GM12872 (cell line): Measurements from ENCODE around the gene ZNF319.

Experiments
- TF ChIP-seq, protein P1 (sequence below): IDR thresholded peaks from 3 replicates; pipeline ENCODE4 v1.5.1; 2011; ENCODE audit warnings: low read depth, mild to moderate bottlenecking, low read length, moderate library complexity; ENCODE audit not compliant: insufficient read depth

The ZNF319 gene

DNA sequence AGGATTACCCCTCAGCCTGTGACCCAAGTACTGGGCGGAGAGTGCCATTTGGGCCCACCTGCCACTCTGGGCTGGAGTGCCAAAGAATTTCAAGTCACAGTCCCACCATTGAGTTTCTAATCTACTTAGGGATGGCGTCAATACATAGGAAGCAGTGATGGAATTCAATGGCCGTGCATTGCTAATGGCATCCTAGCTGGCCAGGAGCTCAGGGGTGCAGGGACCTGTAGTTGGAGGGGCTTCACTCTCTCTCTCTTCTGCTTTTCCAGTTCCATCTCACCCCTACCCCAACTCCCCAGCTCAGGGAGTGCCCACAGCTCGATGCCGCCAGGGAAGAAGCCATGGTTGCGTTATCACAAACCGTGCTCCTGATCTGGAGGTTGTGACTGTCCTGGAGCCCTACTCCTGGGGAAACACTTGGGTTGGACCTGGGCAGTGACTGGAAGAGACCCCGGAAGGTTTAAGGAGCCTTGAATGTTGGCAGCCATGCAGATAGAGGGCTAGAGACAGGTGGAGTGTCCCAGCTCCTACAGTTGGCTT lies 27.5 kb upstream of the ZNF319 start:
- TF ChIP-seq, protein P1, sequence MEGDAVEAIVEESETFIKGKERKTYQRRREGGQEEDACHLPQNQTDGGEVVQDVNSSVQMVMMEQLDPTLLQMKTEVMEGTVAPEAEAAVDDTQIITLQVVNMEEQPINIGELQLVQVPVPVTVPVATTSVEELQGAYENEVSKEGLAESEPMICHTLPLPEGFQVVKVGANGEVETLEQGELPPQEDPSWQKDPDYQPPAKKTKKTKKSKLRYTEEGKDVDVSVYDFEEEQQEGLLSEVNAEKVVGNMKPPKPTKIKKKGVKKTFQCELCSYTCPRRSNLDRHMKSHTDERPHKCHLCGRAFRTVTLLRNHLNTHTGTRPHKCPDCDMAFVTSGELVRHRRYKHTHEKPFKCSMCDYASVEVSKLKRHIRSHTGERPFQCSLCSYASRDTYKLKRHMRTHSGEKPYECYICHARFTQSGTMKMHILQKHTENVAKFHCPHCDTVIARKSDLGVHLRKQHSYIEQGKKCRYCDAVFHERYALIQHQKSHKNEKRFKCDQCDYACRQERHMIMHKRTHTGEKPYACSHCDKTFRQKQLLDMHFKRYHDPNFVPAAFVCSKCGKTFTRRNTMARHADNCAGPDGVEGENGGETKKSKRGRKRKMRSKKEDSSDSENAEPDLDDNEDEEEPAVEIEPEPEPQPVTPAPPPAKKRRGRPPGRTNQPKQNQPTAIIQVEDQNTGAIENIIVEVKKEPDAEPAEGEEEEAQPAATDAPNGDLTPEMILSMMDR, result no peak

DNA sequence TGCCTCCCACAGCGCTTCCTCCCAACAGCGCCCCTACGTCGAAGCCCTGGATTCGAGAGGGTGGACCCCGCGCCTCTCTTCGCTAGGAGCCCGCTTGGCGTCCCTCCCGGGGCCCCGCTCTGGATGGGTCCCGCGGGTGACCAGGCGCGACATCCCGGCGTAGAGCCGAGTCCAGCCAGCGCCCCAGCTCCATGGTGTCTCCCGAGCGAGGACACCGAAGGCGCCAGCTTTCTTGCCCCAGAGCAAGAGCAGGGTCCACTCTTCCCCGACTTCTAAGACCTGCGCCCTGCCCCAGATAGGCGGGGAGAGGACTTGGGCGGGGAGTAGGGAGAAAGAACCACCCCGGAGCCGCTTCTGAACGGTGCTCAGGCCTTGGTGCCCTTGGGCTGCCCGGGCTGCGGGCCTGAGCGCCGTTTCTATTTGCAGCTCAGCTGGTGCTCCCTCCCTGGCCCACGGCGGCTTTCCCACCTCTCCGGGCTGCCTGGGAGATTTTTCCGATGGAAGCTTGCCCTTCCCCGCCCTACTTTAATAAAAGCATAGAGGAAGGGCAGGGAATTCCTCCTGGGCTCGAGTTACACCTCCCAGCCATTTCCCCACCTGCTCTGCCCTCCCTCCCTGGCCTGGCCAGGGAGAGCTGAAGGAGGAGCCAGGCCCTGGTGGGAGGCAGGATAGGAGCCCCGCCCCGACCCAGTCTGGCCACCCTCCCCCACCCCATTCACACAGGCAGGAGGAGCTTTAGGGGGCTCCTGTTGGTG lies 26.9 kb upstream of the ZNF319 start:
- TF ChIP-seq, protein P1, result no peak

DNA sequence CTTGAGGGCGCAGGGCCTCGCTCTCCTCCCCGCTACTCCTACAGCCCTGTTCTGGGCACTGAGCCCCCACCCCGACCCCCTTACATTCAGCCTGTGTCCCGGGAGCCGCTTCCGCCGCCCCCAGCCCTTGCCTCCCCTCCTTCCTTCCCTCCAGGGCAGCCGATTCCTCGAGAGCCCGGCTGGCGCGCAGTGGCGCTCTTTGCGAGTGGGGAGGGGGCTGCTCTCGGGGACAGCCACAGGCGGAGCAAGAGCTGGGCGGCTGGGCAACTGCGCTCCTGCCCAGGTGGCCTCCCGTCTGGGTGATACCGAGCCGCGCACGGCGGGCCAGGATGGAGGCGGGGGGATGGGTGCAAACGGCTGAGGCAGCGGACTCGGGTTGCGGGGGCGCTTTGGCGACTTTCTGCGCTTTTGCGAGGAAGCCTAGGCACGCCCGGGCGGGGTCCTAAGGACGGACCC lies 26.3 kb upstream of the ZNF319 start:
- TF ChIP-seq, protein P1, result no peak

DNA sequence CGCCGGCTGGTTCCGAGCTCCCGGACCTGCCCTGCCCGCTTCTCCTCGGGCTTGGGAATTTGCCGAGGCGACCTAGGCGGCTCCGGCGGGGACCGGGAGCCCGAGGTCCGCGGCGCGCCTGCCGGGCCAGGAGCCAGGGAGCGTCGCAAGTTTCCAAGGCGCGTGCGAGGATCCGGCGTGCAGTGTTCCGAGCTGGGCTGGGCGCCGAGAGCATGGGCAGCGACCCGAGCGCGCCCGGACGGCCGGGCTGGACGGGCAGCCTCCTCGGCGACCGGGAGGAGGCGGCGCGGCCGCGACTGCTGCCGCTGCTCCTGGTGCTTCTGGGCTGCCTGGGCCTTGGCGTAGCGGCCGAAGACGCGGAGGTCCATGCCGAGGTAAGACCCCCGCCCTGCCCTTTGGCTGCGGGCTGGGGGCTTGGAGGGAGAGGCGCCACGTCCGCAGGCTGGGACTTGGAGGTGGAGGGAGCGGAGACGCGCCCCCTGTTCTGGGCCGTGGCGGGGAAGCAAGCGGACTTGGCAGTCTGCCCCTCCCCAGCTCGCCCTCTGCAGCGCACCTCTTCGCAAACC lies 25.8 kb upstream of the ZNF319 start:
- TF ChIP-seq, protein P1, result no peak

DNA sequence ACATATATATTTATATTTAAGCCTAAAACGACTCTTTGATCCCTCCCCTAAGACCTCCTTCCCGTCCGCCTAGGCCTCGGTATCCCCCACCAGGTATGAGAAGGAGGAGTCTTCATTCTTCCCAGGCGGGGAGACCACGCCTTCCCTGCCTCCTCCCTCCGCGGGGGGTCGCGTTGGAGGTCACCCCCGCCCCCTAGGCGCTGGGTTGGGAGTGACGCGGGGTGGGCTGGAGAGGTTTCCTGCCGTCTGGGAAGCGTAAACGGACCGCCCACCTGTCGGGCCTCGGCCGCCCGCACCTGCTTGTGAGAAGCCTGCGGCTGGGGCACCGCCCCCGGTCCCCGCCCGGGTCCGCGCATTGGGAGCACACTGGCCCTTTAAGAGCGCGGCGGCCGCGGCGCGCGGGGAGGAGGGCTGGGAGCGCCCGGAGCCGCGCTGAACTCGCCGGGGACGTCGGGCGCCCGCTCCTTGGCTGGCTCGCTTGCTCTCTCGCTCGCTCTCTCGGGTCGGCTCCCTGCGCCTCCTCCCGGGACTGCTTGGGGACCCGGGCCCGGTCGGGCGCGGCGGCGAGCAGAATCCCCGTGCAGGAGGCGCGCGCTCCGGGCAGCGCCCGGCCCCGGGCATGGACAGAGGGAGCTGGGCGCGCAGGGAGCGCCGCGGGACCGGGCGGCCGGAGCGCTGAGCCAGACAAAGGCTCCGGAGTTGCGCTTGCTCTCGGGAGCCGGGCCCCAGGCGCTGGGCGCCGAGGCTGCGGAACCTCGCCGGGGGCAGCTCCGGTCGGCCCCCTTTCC lies 25.1 kb upstream of the ZNF319 start, which contains the start of gene MMP15:
Gene MMP15, plus strand, starts transcription at position 404 of the 788 bp plus-strand sequence. CDS start 597 bp downstream, outside the sequence.
- TF ChIP-seq, protein P1, result no peak

DNA sequence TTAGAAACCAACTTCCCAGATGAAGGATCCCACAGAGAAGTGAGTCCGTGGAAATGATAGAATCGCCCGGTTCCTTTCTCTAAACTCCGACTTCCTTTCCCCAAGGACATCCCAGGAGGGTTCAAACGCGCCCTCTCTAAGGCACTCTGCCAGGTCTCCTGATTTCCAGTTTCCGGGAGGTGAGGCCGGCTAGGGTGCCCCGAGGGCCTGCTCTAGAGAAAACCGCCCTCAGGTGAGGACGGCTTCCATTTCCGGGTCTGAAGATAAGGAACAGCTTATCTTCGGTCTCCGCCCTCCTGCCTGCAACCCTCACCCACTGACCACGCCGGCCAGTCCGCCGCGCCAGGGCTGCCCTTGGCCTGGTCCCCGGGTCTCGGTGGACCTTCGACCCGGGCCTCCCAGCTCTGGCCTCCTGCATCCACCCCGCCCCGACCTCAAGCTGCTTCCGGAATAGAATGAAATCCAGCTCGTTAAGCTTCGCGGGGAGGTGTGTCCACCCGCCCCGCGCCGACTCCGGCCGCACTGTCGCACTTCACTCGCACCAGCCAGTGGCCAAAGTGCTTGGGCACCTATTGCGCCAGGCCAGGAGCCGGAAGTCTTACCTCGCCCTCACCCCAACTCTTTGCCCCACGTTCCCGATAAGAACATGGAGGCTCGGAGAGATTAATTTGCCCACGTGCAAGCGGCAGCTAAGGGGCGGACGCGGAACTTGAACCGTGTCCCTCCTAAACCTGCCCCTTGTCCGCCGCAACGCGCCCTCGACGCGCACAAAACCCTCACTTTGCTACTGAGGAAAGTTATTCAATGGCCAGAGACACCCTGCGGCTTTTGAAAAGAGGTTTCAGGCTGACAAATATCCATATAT lies 24.2 kb upstream of the ZNF319 start:
- TF ChIP-seq, protein P1, result no peak
